GM19455 (cell line): Measurements from ENCODE around the gene DSC3.

Experiments
- ATAC-seq: cut with Tn5 transposase; IDR thresholded peaks from one replicate; pipeline ENCODE4 v1.9.1; 2021; ENCODE audit not compliant: unreplicated experiment

Gene DSC3

GRCh38 chr18:31042406-31043181 is at the start of gene DSC3:
Gene DSC3, minus strand, starts transcription at chr18:31042742. Its CDS starts 82 bp downstream, at chr18:31042660.
- ATAC-seq = no peak

GRCh38 chr18:31091350-31091749 is 48.8 kb upstream of the DSC3 start:
- ATAC-seq = no peak

- ATAC-seq = no peak
These were observed 46.0 kb upstream of the DSC3 start for GRCh38 chr18:31088532-31088931.

GRCh38 chr18:31079973-31080372 is 37.4 kb upstream of the DSC3 start:
- ATAC-seq = no peak

GRCh38 chr18:31077878-31078277 is 35.3 kb upstream of the DSC3 start:
- no peak for ATAC-seq

- no peak for ATAC-seq
These were observed 29.6 kb upstream of the DSC3 start for GRCh38 chr18:31072175-31072574.

- ATAC-seq = no peak
These were observed 27.7 kb upstream of the DSC3 start for GRCh38 chr18:31070206-31070605.

- no peak for ATAC-seq
These were observed 23.7 kb upstream of the DSC3 start for GRCh38 chr18:31066266-31066665.

- ATAC-seq = no peak
These were observed 22.7 kb upstream of the DSC3 start for GRCh38 chr18:31065036-31065773.

- no peak for ATAC-seq
These were observed 21.6 kb upstream of the DSC3 start for GRCh38 chr18:31064130-31064529.

GRCh38 chr18:31061945-31062344 is 19.4 kb upstream of the DSC3 start:
- ATAC-seq = no peak

GRCh38 chr18:31058897-31059296 is 16.4 kb upstream of the DSC3 start:
- no peak for ATAC-seq

GRCh38 chr18:31057917-31058316 is 15.4 kb upstream of the DSC3 start:
- ATAC-seq = no peak

GRCh38 chr18:31057051-31057450 is 14.5 kb upstream of the DSC3 start:
- no peak for ATAC-seq

- no peak for ATAC-seq
These were observed 13.8 kb upstream of the DSC3 start for GRCh38 chr18:31056296-31056695.

- no peak for ATAC-seq
These were observed 8.1 kb upstream of the DSC3 start for GRCh38 chr18:31050635-31051034.

- ATAC-seq = no peak
These were observed 6.6 kb upstream of the DSC3 start for GRCh38 chr18:31049189-31049588.

GRCh38 chr18:31048216-31048615 is 5.7 kb upstream of the DSC3 start:
- no peak for ATAC-seq

GRCh38 chr18:31046916-31047315 is 4.4 kb upstream of the DSC3 start:
- ATAC-seq = no peak

GRCh38 chr18:31045599-31045998 is 3.1 kb upstream of the DSC3 start:
- no peak for ATAC-seq

GRCh38 chr18:31044926-31045325 is 2.4 kb upstream of the DSC3 start:
- no peak for ATAC-seq

GRCh38 chr18:31043709-31044108 is 1.2 kb upstream of the DSC3 start:
- ATAC-seq = no peak

- ATAC-seq = no peak
These were observed 497 bp downstream of the DSC3 start for GRCh38 chr18:31042084-31042405.
